GM13977 (cell line): ENCODE data around the gene PANX3.

Experiments used
- DNase-seq: peaks from one replicate; pipeline ENCODE4 v3.0.0; 2012; ENCODE audit warnings: low spot score
- in situ Hi-C: fragments of 300-500 bp; cut with MboI; formaldehyde crosslinking; loops from one replicate; pipeline ENCODE4 v1.12.0; 2022; ENCODE audit warnings: low sequenced_read_pairs, low pct_unique_long_range_greater_than_20kb, mixed read lengths, inconsistent platforms; ENCODE audit not compliant: unreplicated experiment
- TF ChIP-seq, protein P1 (sequence below): IDR thresholded peaks from 2 replicates; pipeline ENCODE4 v1.5.1; 2012; ENCODE audit warnings: mild to moderate bottlenecking, control low read depth; ENCODE audit not compliant: insufficient read depth; ENCODE audit errors: extremely low read depth, missing control alignments

Gene PANX3

GRCh38 chr11:124625504-124626168 is 14.4 kb downstream of the PANX3 start:
- no peak for DNase-seq
- TF ChIP-seq, protein P1, sequence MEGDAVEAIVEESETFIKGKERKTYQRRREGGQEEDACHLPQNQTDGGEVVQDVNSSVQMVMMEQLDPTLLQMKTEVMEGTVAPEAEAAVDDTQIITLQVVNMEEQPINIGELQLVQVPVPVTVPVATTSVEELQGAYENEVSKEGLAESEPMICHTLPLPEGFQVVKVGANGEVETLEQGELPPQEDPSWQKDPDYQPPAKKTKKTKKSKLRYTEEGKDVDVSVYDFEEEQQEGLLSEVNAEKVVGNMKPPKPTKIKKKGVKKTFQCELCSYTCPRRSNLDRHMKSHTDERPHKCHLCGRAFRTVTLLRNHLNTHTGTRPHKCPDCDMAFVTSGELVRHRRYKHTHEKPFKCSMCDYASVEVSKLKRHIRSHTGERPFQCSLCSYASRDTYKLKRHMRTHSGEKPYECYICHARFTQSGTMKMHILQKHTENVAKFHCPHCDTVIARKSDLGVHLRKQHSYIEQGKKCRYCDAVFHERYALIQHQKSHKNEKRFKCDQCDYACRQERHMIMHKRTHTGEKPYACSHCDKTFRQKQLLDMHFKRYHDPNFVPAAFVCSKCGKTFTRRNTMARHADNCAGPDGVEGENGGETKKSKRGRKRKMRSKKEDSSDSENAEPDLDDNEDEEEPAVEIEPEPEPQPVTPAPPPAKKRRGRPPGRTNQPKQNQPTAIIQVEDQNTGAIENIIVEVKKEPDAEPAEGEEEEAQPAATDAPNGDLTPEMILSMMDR = no peak
- in situ Hi-C loops = no loop called here

- in situ Hi-C loops = no loop called here
- DNase-seq = no peak
- TF ChIP-seq, protein P1 = no peak
Observed at GRCh38 chr11:124627546-124627945, 16.3 kb downstream of the PANX3 start.

DNA sequence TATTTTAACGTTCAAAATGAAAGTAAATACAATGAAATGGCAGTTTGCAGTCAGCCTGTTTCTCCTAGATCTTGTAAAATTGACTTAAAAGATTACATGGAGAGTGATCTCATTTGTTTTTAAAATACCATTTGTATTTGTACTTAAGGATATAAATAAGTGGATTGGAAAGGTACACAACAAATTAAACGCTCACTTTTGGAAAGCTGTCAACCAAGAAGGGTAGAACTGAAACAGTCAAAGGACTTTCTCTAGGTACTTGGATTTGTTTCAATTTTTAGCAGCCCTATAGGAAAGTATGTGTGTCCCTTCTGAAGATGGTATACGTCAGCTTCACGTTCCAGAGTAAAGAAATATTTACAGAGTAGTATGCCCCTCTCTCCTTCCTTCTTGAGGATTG is 18.7 kb downstream of the PANX3 start:
- in situ Hi-C loops = no loop called here
- TF ChIP-seq, protein P1 = no peak
- no peak for DNase-seq

GRCh38 chr11:124633355-124633754 is 22.1 kb downstream of the PANX3 start:
- DNase-seq = no peak
- TF ChIP-seq, protein P1 = peak; percentile 20

DNA sequence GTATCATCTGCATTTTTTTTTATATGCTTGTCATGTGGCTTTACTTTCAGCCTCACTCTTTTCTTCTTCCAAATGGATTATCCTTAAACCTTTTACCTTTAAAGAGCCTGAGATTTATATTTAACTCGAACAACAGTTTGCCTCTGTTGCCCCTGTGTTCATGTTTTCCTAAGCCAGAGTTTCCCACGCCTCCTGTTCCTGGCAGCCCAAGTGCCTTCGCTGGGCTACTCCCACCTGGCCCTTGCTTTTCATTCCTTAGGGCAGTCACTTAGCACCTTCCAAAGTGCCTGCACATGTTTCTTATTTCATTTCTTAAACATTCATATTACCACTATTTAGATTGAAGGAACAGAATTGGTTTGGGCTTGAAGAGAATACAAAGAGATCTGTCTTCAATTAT is 24.7 kb downstream of the PANX3 start:
- no peak for DNase-seq
- in situ Hi-C loops = no loop called here
- TF ChIP-seq, protein P1 = no peak

More at GRCh38 chr11:124633355-124633754, 22.1 kb downstream of the PANX3 start:
- in situ Hi-C loops = no loop called here

GRCh38 chr11:124638500-124638899 is 27.3 kb downstream of the PANX3 start:
- DNase-seq = no peak
- in situ Hi-C loops = no loop called here
- TF ChIP-seq, protein P1 = no peak

GRCh38 chr11:124639186-124639585 is 28.0 kb downstream of the PANX3 start:
- DNase-seq = no peak
- in situ Hi-C loops = no loop called here
- TF ChIP-seq, protein P1 = no peak
